ENCODE measurements around the gene ASL. TPM values are rescaled to one million over a fixed set of nuclear protein-coding genes. Genes with fewer than 3 reads are reported as not detected.
"Not testable (repeated sequence)": the region's sequence is repeated elsewhere in the genome, so short reads cannot be mapped to it uniquely, and the experiment has no call there.

The ASL gene
- 10 to 100 TPM; 63.1 to 68.3 TPM for total RNA-seq

GRCh38 chr7:66075590-66076461, at the start of gene ASL:
ASL (plus strand) TSS chr7:66075819; CDS start chr7:66076082, 263 bp downstream.
- peak within 1 kb of the TSS; percentile 93 for H3K4me3 Mint-ChIP-seq
- peaks cover 14 to 20% of the 10 kb centered on the region in 2 donors for H3K4me1 Mint-ChIP-seq (ENCODE audit: low read depth in 2 of 2)
- H3K27ac Mint-ChIP-seq: peak within 1 kb of the TSS; percentile 75 to 90
- peak; percentile 97 for DNase-seq (ENCODE audit: low spot score)
- no peaks in the 10 kb centered on the region for H3K9me3 Mint-ChIP-seq
- no peaks in the 10 kb centered on the region for H3K27me3 Mint-ChIP-seq
- ATAC-seq: peak; percentile 99 to 100
- no peaks in the 10 kb centered on the region for H3K36me3 Mint-ChIP-seq

GRCh38 chr7:66028342-66028741, 47.3 kb upstream of the ASL start:
- H3K36me3 Mint-ChIP-seq; H3K4me3 Mint-ChIP-seq; H3K4me1 Mint-ChIP-seq (ENCODE audit: low read depth in 2 of 2); H3K27me3 Mint-ChIP-seq; H3K27ac Mint-ChIP-seq; ATAC-seq; H3K9me3 Mint-ChIP-seq; DNase-seq (ENCODE audit: low spot score): not testable (repeated sequence)

- peak; percentile 98 for ATAC-seq
- Mint-ChIP-seq H3K4me1 (ENCODE audit: low read depth in 2 of 2) (peaks cover 21 to 22% of the 10 kb centered on the region in 2 donors), H3K9me3 (no peaks in the 10 kb centered on the region), H3K27me3 (no peaks in the 10 kb centered on the region), H3K36me3 (no peaks in the 10 kb centered on the region), H3K27ac (peak overlapping the region; percentile 65 to 91), H3K4me3 (peak overlapping the region; percentile 38)
- peak; percentile 66 for DNase-seq (ENCODE audit: low spot score)
These were observed 41.9 kb upstream of the ASL start for GRCh38 chr7:66033471-66034385.

- peak overlapping the region; percentile 38 for H3K4me3 Mint-ChIP-seq
- peak overlapping the region; percentile 65 to 91 for H3K27ac Mint-ChIP-seq
- not testable (repeated sequence) for H3K36me3 Mint-ChIP-seq; H3K27me3 Mint-ChIP-seq; DNase-seq (ENCODE audit: low spot score); H3K9me3 Mint-ChIP-seq; ATAC-seq
- H3K4me1 Mint-ChIP-seq (ENCODE audit: low read depth in 2 of 2): peaks cover 21 to 22% of the 10 kb centered on the region in 2 donors
These were observed 41.1 kb upstream of the ASL start for GRCh38 chr7:66034436-66035010.

- Mint-ChIP-seq H3K9me3 (no peaks in the 10 kb centered on the region), H3K4me3 (no peak overlapping the region), H3K36me3 (no peaks in the 10 kb centered on the region), H3K27ac (no peak overlapping the region), H3K4me1 (ENCODE audit: low read depth in 2 of 2) (peaks cover 21 to 22% of the 10 kb centered on the region in 2 donors), H3K27me3 (peaks cover 0 to 4% of the 10 kb centered on the region in 2 donors)
- ATAC-seq (no peak), DNase-seq (ENCODE audit: low spot score) (no peak)
These were observed 39.2 kb upstream of the ASL start for GRCh38 chr7:66036382-66036781.

- no peaks in the 10 kb centered on the region for H3K9me3 Mint-ChIP-seq
- no peak overlapping the region for H3K27ac Mint-ChIP-seq
- no peaks in the 10 kb centered on the region for H3K36me3 Mint-ChIP-seq
- ATAC-seq: no peak
- H3K4me3 Mint-ChIP-seq: no peak overlapping the region
- peaks cover 21 to 22% of the 10 kb centered on the region in 2 donors for H3K4me1 Mint-ChIP-seq (ENCODE audit: low read depth in 2 of 2)
- peaks cover 0 to 4% of the 10 kb centered on the region in 2 donors for H3K27me3 Mint-ChIP-seq
- DNase-seq (ENCODE audit: low spot score): no peak
These were observed 38.8 kb upstream of the ASL start for GRCh38 chr7:66036788-66037187.

GRCh38 chr7:66039094-66039670, 36.4 kb upstream of the ASL start:
- Mint-ChIP-seq H3K4me3 (no peak overlapping the region), H3K27me3 (peaks cover 0 to 4% of the 10 kb centered on the region in 2 donors), H3K9me3 (no peaks in the 10 kb centered on the region), H3K4me1 (ENCODE audit: low read depth in 2 of 2) (peaks cover 6 to 13% of the 10 kb centered on the region in 2 donors), H3K36me3 (no peaks in the 10 kb centered on the region), H3K27ac (no peak overlapping the region)
- no peak for DNase-seq (ENCODE audit: low spot score)
- ATAC-seq: no peak

- peak overlapping the region; percentile 76 for H3K4me3 Mint-ChIP-seq
- DNase-seq (ENCODE audit: low spot score): no peak
- H3K9me3 Mint-ChIP-seq: no peaks in the 10 kb centered on the region
- H3K27me3 Mint-ChIP-seq: peaks cover 0 to 4% of the 10 kb centered on the region in 2 donors
- ATAC-seq: peak; percentile 62 to 65
- H3K27ac Mint-ChIP-seq: no peak overlapping the region
- no peaks in the 10 kb centered on the region for H3K36me3 Mint-ChIP-seq
- peaks cover 0 to 8% of the 10 kb centered on the region in 2 donors for H3K4me1 Mint-ChIP-seq (ENCODE audit: low read depth in 2 of 2)
These were observed 31.7 kb upstream of the ASL start for GRCh38 chr7:66043681-66044497.

- peak overlapping the region; percentile 76 for H3K4me3 Mint-ChIP-seq
- not testable (repeated sequence) for H3K4me1 Mint-ChIP-seq (ENCODE audit: low read depth in 2 of 2); ATAC-seq; H3K9me3 Mint-ChIP-seq; H3K36me3 Mint-ChIP-seq; H3K27me3 Mint-ChIP-seq; H3K27ac Mint-ChIP-seq; DNase-seq (ENCODE audit: low spot score)
These were observed 31.1 kb upstream of the ASL start for GRCh38 chr7:66044498-66044854.

GRCh38 chr7:66047426-66047825, 28.2 kb upstream of the ASL start:
- ATAC-seq (no peak), DNase-seq (ENCODE audit: low spot score) (no peak)
- Mint-ChIP-seq H3K27ac (no peak overlapping the region), H3K4me3 (no peak overlapping the region), H3K9me3 (no peaks in the 10 kb centered on the region), H3K27me3 (no peaks in the 10 kb centered on the region), H3K4me1 (ENCODE audit: low read depth in 2 of 2) (peaks cover 0 to 8% of the 10 kb centered on the region in 2 donors), H3K36me3 (no peaks in the 10 kb centered on the region)

GRCh38 chr7:66049886-66050285, 25.7 kb upstream of the ASL start:
- not testable (repeated sequence) for H3K36me3 Mint-ChIP-seq; DNase-seq (ENCODE audit: low spot score); ATAC-seq; H3K4me3 Mint-ChIP-seq; H3K4me1 Mint-ChIP-seq (ENCODE audit: low read depth in 2 of 2); H3K9me3 Mint-ChIP-seq; H3K27ac Mint-ChIP-seq; H3K27me3 Mint-ChIP-seq

GRCh38 chr7:66050337-66050957, 25.2 kb upstream of the ASL start:
- no peak for DNase-seq (ENCODE audit: low spot score)
- H3K4me1 Mint-ChIP-seq (ENCODE audit: low read depth in 2 of 2): peaks cover 0 to 2% of the 10 kb centered on the region in 2 donors
- H3K36me3 Mint-ChIP-seq: no peaks in the 10 kb centered on the region
- peak in 1 of 2 donors; percentile 32 for ATAC-seq
- H3K27me3 Mint-ChIP-seq: no peaks in the 10 kb centered on the region
- no peak overlapping the region for H3K27ac Mint-ChIP-seq
- H3K9me3 Mint-ChIP-seq: no peaks in the 10 kb centered on the region
- H3K4me3 Mint-ChIP-seq: no peak overlapping the region
